ENCODE data around the gene FGFR4. TPM values are rescaled to one million over a fixed set of nuclear protein-coding genes. Genes with fewer than 3 reads are reported as not detected.

The FGFR4 gene
- polyA plus RNA-seq, 1 experiment, result 5.8 TPM

DNA sequence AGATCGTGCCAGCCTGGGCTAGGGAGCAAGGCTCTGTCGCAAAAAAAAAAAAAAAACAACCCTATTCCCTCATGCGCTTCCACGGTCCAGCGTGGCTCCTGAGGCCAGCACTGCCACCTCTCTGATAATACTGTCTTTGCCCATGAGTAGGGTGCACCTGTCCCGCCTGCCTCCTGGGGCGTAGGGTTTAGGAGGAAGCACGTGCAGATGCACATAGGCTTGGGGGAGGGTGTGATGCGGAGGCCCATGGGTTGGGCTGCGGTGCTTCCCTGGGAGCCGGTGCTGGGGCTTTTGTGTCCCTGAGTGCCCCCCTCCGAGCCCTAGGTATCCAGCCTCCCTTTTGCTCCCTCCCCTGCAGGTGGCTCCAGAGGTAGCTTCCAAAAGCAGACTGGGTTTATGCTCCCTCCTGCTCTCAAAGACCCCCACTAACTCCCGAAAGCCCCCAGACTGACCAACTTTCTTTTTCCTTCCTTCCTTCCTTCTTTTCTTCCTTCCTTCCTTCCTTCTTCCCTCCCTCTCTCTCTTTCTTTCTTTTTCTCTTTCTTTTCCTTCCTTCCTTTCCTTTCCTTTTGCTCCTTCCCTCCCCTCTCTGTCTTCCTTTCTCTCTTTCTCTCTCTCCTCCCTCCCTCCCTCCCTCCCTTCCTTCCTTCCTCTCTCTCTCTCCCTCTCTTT lies 12.8 kb downstream of the FGFR4 start:
- H3K27me3 ChIP-seq (ENCODE audit: control insufficient read depth, insufficient read depth, low read length), result peaks cover 5% of the 10 kb centered on the region
- no peak for DNase-seq (ENCODE audit: low read depth, low spot score)
- no peaks in the 10 kb centered on the region; the same call in 1 of the 2 replicates for H3K9me3 ChIP-seq (ENCODE audit: control insufficient read depth, insufficient read depth, low read length)
- no peak for TF ChIP-seq CTCF (IDR thresholded peaks at IDR 0.05; ENCODE audit: low read depth, low read length)
- ChIA-PET POLR2A (no interaction called here), CTCF (interaction anchor here (0.7 to 3.4 kb wide), 3 partner anchors 13 to 438 kb away, joined by 6 to 25 read pairs (median 9); no protein-coding TSS in a partner anchor)
- no peak overlapping the region for H3K27ac ChIP-seq (ENCODE audit: low read depth, low read length)
- no peak overlapping the region for H3K4me3 ChIP-seq (ENCODE audit: low read depth, low read length)

DNA sequence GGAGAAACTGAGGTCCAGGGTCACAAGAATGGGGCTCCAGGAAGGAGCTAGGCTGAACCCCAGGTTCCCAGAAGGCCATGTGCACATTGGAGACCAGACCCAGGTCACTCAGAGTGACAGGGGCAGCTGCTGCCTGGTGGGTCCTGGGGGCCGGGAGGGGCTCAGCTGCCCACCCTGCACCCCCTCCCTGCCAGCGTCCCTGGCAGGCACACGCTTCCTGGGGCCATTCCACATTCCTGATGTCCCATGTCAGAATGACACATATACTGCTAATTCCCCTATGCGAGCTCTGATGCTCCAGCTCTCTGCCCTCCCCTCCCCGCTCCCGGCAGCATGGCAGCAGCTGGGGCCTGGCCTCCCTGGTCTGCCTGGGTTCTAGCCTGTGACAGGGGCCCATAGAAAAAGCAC lies 14.0 kb downstream of the FGFR4 start:
- Histone ChIP-seq H3K4me3 (ENCODE audit: low read depth, low read length) (no peak overlapping the region), H3K27ac (ENCODE audit: low read depth, low read length) (no peak overlapping the region), H3K9me3 (ENCODE audit: control insufficient read depth, insufficient read depth, low read length) (no peaks in the 10 kb centered on the region; the same call in 1 of the 2 replicates), H3K27me3 (ENCODE audit: control insufficient read depth, insufficient read depth, low read length) (peaks cover 7% of the 10 kb centered on the region)
- ChIA-PET POLR2A (interaction anchor here (0.6 kb wide), 1 partner anchor 88 kb away, joined by 3 read pairs; no protein-coding TSS in a partner anchor), CTCF (interaction anchor here (0.9 to 3.9 kb wide), 3 partner anchors 11 to 440 kb away, joined by 3 to 34 read pairs (median 4); no protein-coding TSS in a partner anchor)
- no peak for DNase-seq (ENCODE audit: low read depth, low spot score)
- no peak for TF ChIP-seq CTCF (IDR thresholded peaks at IDR 0.05; ENCODE audit: low read depth, low read length)

- ChIA-PET POLR2A (no interaction called here), CTCF (interaction anchor here (1.2 to 3.9 kb wide), 4 partner anchors 8 to 443 kb away, joined by 3 to 34 read pairs (median 4); partner anchors contain the start of gene FGFR4)
- Histone ChIP-seq H3K27ac (ENCODE audit: low read depth, low read length) (peak overlapping the region; percentile 11), H3K27me3 (ENCODE audit: control insufficient read depth, insufficient read depth, low read length) (peaks cover 9% of the 10 kb centered on the region), H3K9me3 (ENCODE audit: control insufficient read depth, insufficient read depth, low read length) (no peaks in the 10 kb centered on the region), H3K4me3 (ENCODE audit: low read depth, low read length) (no peak overlapping the region)
- no peak for DNase-seq (ENCODE audit: low read depth, low spot score)
- TF ChIP-seq CTCF (IDR thresholded peaks at IDR 0.05; ENCODE audit: low read depth, low read length), result no peak
Observed at GRCh38 chr5:177103523-177104253, 17.0 kb downstream of the FGFR4 start.

DNA sequence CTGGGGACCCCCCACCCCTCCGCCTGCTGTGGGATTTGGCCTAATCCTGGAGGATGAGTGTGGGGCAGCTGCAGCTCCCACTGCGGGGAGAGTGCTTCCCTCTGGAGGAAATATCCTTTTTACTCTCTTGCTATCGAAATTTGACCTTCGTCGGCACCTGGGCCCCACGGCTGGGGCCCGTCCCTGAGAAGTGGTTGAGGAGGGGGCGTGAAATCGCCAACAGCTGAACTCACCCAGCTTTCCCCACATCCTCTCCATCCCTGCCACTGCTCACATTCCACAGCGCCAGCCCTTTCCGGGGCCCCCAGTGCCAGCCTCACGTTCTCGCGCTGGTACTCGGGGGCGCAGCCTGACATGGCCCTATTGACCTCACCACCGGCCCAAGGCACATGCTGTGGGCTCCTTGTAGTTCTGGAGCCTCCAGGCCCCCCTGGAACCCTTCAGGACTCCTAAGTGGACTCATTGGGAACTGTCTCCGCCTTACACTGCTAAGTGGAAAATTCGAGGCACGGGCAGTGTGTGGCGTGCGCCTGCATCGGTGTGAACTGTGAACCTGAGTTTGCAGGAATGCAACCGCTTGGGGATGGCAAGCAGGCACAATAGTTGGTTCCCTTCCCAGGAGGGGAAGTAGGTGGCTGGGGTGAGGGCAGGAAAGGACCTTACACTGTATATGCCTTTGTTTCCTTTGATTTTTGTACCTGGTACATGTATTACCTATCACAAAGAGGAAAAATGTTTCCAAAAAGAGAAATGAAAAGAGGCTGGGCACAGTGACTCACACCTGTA lies 19.2 kb downstream of the FGFR4 start:
- Histone ChIP-seq H3K27me3 (ENCODE audit: control insufficient read depth, insufficient read depth, low read length) (peaks cover 9% of the 10 kb centered on the region), H3K4me3 (ENCODE audit: low read depth, low read length) (no peak overlapping the region), H3K9me3 (ENCODE audit: control insufficient read depth, insufficient read depth, low read length) (no peaks in the 10 kb centered on the region), H3K27ac (ENCODE audit: low read depth, low read length) (no peak overlapping the region)
- ChIA-PET POLR2A (no interaction called here), CTCF (interaction anchor here (0.6 kb wide), 1 partner anchor 346 kb away, joined by 5 read pairs; no protein-coding TSS in a partner anchor)
- DNase-seq (ENCODE audit: low read depth, low spot score), result no peak
- no peak for TF ChIP-seq CTCF (IDR thresholded peaks at IDR 0.05; ENCODE audit: low read depth, low read length)
